ENCODE results near the gene UAP1.

UAP1 gene

GRCh38 chr1:162633081-162633762, 71.7 kb downstream of the UAP1 start:
- TF ChIP-seq CTCF (conservative IDR thresholded peaks at IDR 0.05; ENCODE audit: low read depth, low read length): peak; percentile 37
- H3K4me3 ChIP-seq (ENCODE audit: low read length): peak overlapping the region; percentile 61
- DNase-seq (ENCODE audit: low read depth): no peak

- no peak overlapping the region for H3K4me3 ChIP-seq (ENCODE audit: low read length)
- DNase-seq (ENCODE audit: low read depth): no peak
- no peak for TF ChIP-seq CTCF (conservative IDR thresholded peaks at IDR 0.05; ENCODE audit: low read depth, low read length)
Measured at GRCh38 chr1:162635418-162635817, 73.9 kb downstream of the UAP1 start.

GRCh38 chr1:162639718-162640117, 78.2 kb downstream of the UAP1 start:
- no peak overlapping the region for H3K4me3 ChIP-seq (ENCODE audit: low read length)
- DNase-seq (ENCODE audit: low read depth): no peak
- no peak for TF ChIP-seq CTCF (conservative IDR thresholded peaks at IDR 0.05; ENCODE audit: low read depth, low read length)

- DNase-seq (ENCODE audit: low read depth): no peak
- TF ChIP-seq CTCF (conservative IDR thresholded peaks at IDR 0.05; ENCODE audit: low read depth, low read length): no peak
- no peak overlapping the region for H3K4me3 ChIP-seq (ENCODE audit: low read length)
Measured at GRCh38 chr1:162641114-162641513, 79.6 kb downstream of the UAP1 start.

- H3K4me3 ChIP-seq (ENCODE audit: low read length): no peak overlapping the region
- no peak for DNase-seq (ENCODE audit: low read depth)
- TF ChIP-seq CTCF (conservative IDR thresholded peaks at IDR 0.05; ENCODE audit: low read depth, low read length): no peak
Measured at GRCh38 chr1:162644986-162645314, 83.4 kb downstream of the UAP1 start.

GRCh38 chr1:162645666-162646065, 84.1 kb downstream of the UAP1 start:
- no peak for DNase-seq (ENCODE audit: low read depth)
- no peak for TF ChIP-seq CTCF (conservative IDR thresholded peaks at IDR 0.05; ENCODE audit: low read depth, low read length)
- no peak overlapping the region for H3K4me3 ChIP-seq (ENCODE audit: low read length)

- peak overlapping the region; percentile 15 for H3K4me3 ChIP-seq (ENCODE audit: low read length)
- peak; percentile 92 for DNase-seq (ENCODE audit: low read depth)
- no peak for TF ChIP-seq CTCF (conservative IDR thresholded peaks at IDR 0.05; ENCODE audit: low read depth, low read length)
Measured at GRCh38 chr1:162649583-162649982, 88.1 kb downstream of the UAP1 start.
